GM13976 (cell line): ENCODE measurements around the gene GUCA2B.

Experiments used
- DNase-seq: peaks from one replicate; pipeline ENCODE4 v3.0.0; 2012; ENCODE audit warnings: low spot score
- in situ Hi-C: fragments of 300-500 bp; cut with MboI; formaldehyde crosslinking; loops from one replicate; pipeline ENCODE4 v1.12.0; 2022; ENCODE audit warnings: low sequenced_read_pairs, mixed read lengths, inconsistent platforms; ENCODE audit not compliant: unreplicated experiment
- TF ChIP-seq, protein P1 (sequence below): IDR thresholded peaks from 2 replicates; pipeline ENCODE4 v1.5.1; 2012; ENCODE audit warnings: borderline replicate concordance, mild to moderate bottlenecking; ENCODE audit not compliant: insufficient read depth; ENCODE audit errors: extremely low read depth, missing control alignments, control extremely low read depth

Gene GUCA2B

DNA sequence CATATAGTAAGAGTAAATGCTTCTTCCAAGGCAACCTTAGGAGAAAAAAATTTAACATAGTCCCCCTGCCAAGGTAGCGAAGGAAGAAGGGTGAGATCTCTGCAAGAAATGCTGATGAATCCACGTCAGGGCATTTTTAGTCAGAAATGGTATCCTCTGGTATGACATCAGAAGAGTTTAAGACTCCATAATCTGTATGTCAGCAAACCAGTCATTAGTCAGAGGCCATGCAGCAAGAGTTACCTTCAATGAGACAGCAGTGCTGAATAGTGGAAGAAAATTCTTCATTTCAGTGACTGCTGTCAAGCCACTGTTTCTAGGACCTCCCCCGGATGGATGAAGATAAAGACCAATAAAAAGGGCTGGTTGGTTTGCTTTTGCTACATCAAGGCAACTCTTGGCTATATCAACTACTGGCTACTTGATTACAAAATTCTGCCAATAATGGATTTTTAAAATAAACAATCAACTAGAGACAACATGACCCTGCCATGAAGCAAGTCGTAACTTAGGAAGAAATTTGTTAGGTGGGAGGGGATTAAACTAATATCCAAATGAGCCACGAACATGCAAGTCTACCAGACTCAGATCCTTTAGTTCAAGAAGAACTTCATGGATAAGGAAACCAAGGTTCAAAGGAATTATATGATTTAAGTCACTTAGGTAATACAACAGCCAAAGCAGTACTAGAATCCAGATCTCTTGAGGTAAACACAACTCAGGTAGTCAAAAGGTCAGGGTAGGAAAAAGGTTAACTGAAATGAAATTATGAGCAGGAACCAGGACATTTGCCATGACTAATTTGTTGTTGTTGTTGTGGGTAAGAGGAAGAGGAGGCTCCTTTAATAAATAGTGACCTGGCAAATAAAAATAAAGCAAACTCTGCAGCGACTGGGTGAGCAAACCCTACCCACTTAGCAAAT, 37.0 kb downstream of the GUCA2B start:
- in situ Hi-C loops, result loop anchor here (10.0 kb wide), 1 partner anchor 125 kb away; no protein-coding TSS in a partner anchor
- TF ChIP-seq, protein P1, sequence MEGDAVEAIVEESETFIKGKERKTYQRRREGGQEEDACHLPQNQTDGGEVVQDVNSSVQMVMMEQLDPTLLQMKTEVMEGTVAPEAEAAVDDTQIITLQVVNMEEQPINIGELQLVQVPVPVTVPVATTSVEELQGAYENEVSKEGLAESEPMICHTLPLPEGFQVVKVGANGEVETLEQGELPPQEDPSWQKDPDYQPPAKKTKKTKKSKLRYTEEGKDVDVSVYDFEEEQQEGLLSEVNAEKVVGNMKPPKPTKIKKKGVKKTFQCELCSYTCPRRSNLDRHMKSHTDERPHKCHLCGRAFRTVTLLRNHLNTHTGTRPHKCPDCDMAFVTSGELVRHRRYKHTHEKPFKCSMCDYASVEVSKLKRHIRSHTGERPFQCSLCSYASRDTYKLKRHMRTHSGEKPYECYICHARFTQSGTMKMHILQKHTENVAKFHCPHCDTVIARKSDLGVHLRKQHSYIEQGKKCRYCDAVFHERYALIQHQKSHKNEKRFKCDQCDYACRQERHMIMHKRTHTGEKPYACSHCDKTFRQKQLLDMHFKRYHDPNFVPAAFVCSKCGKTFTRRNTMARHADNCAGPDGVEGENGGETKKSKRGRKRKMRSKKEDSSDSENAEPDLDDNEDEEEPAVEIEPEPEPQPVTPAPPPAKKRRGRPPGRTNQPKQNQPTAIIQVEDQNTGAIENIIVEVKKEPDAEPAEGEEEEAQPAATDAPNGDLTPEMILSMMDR, result no peak
- no peak for DNase-seq

GRCh38 chr1:42191319-42191718, 38.1 kb downstream of the GUCA2B start:
- in situ Hi-C loops, result no loop called here
- no peak for DNase-seq
- TF ChIP-seq, protein P1, result no peak

DNA sequence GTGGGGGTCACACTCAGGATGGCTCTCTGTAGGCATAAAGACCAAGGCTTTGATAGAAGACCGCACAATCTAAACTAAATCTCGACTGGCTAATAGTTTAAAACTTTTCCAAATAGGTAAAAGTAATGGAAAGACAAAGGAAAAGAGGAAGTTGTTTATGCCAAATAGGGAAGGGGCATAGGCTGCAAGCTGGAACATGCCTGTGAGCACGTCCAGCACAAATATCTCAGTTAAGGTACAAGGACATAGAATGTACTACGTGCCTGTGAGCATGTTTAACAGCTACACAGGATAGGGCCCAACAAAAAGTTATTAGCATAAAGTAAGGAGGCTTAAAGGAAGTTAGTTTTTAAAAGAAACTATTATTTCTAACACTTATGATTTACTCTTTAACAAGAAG, 38.9 kb downstream of the GUCA2B start:
- in situ Hi-C loops, result no loop called here
- TF ChIP-seq, protein P1, result no peak
- no peak for DNase-seq

DNA sequence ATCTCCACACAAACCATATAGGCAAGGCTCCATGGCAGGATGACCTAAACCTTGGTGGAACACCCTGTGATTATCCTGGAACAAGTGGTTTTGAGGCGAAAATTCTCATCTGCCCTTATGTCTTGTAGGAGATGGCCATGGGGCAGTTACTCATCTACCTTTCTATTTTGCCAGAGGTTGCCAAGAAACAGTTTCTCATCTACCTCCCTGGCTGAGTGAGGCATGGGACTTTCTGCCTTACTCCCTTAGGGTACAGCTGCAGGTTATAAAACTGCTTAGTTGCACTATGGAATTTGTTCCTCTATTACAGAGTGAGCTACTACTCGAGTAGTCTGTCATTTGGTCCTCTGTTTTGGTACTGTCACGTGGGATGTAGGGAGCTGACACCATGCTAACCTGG, 42.6 kb downstream of the GUCA2B start:
- TF ChIP-seq, protein P1, result no peak
- no peak for DNase-seq
- in situ Hi-C loops, result no loop called here

- DNase-seq, result no peak
- in situ Hi-C loops, result no loop called here
- TF ChIP-seq, protein P1, result no peak
Measured at GRCh38 chr1:42198251-42198650, 45.0 kb downstream of the GUCA2B start.

GRCh38 chr1:42201986-42202385, 48.8 kb downstream of the GUCA2B start:
- in situ Hi-C loops, result no loop called here
- no peak for DNase-seq
- TF ChIP-seq, protein P1, result no peak
